ENCODE results near the gene PPP1R15B.

GRCh38 chr1:204426035-204426436, 14.4 kb upstream of the PPP1R15B start:
- TF ChIP-seq ZNF274 (IDR thresholded peaks at IDR 0.05; ENCODE audit: low read depth, low read length) (no peak), SUZ12 (IDR thresholded peaks at IDR 0.05; ENCODE audit: extremely low read depth, insufficient read depth, insufficient read length) (no peak)

Measured in NT2/D1 (cell line).